NCI-H2196 (cell line): ENCODE results near the gene CDC27.
A peak's percentile ranks its signal among the peaks of the same experiment; 100 is the strongest.
"Not testable (repeated sequence)": the region's sequence is repeated elsewhere in the genome, so short reads cannot be mapped to it uniquely, and the experiment has no call there.

ENCODE experiments used
- DNase-seq: peaks from one replicate; lab custom pipeline; 2025; ENCODE audit not compliant: unreplicated experiment; lab: John Stamatoyannopoulos, UW

Gene CDC27

GRCh38 chr17:47197821-47198220, 8.7 kb upstream of the CDC27 start:
- DNase-seq, result no peak

- DNase-seq, result no peak
Observed at GRCh38 chr17:47193931-47194511, 4.9 kb upstream of the CDC27 start.

GRCh38 chr17:47192554-47192953, 3.5 kb upstream of the CDC27 start:
- DNase-seq, result peak; percentile 77

GRCh38 chr17:47190770-47191169, 1.7 kb upstream of the CDC27 start:
- no peak for DNase-seq

GRCh38 chr17:47190243-47190642, 1.1 kb upstream of the CDC27 start:
- no peak for DNase-seq

GRCh38 chr17:47189732-47190237, 690 bp upstream of the CDC27 start:
- DNase-seq, result no peak

- peak; percentile 29 for DNase-seq
Observed at GRCh38 chr17:47188271-47188875, 722 bp downstream of the CDC27 start.

- DNase-seq, result no peak
Observed at GRCh38 chr17:47184681-47185080, 4.4 kb downstream of the CDC27 start.

- DNase-seq, result not testable (repeated sequence)
Observed at GRCh38 chr17:47180988-47181387, 8.1 kb downstream of the CDC27 start.

- no peak for DNase-seq
Observed at GRCh38 chr17:47180337-47180736, 8.8 kb downstream of the CDC27 start.

- no peak for DNase-seq
Observed at GRCh38 chr17:47179141-47179540, 10.0 kb downstream of the CDC27 start.

- DNase-seq, result no peak
Observed at GRCh38 chr17:47177261-47177660, 11.8 kb downstream of the CDC27 start.

- DNase-seq, result no peak
Observed at GRCh38 chr17:47176389-47176826, 12.7 kb downstream of the CDC27 start.

- DNase-seq, result not testable (repeated sequence)
Observed at GRCh38 chr17:47174823-47175222, 14.3 kb downstream of the CDC27 start.

GRCh38 chr17:47172696-47173565, 16.2 kb downstream of the CDC27 start:
- no peak for DNase-seq

- no peak for DNase-seq
Observed at GRCh38 chr17:47170710-47171109, 18.4 kb downstream of the CDC27 start.

GRCh38 chr17:47168896-47169295, 20.2 kb downstream of the CDC27 start:
- DNase-seq, result not testable (repeated sequence)

- not testable (repeated sequence) for DNase-seq
Observed at GRCh38 chr17:47166854-47167253, 22.2 kb downstream of the CDC27 start.

GRCh38 chr17:47165137-47165536, 24.0 kb downstream of the CDC27 start:
- DNase-seq, result no peak

GRCh38 chr17:47164263-47164662, 24.8 kb downstream of the CDC27 start:
- no peak for DNase-seq

- DNase-seq, result no peak
Observed at GRCh38 chr17:47162013-47162622, 27.0 kb downstream of the CDC27 start.
